A172 (cell line): ENCODE results near the gene CCNL2. TPM values are rescaled to one million over a fixed set of nuclear protein-coding genes. Genes with fewer than 3 reads are reported as not detected.

ENCODE experiments used
- DNase-seq: peaks from one replicate; pipeline ENCODE4 v3.0.0-alpha.2; 2015; ENCODE audit warnings: low spot score
- total RNA-seq: library from RNA; depleted of rRNA; stranded (reverse); fragments of >200 nt; shearing (Covaris generic); gene quantifications from 2 replicates; pipeline ENCODE4 v1.2.3, GENCODE V29; 2014

The CCNL2 gene
- total RNA-seq, 1 experiment from 2014 or later, result 35.6 TPM

- no peak for DNase-seq
These were observed 42.2 kb downstream of the CCNL2 start for GRCh38 chr1:1356796-1357401.

- DNase-seq, result no peak
These were observed 42.9 kb downstream of the CCNL2 start for GRCh38 chr1:1356166-1356795.

GRCh38 chr1:1355416-1355815, 43.7 kb downstream of the CCNL2 start:
- no peak for DNase-seq

GRCh38 chr1:1354271-1355247, 44.6 kb downstream of the CCNL2 start:
- DNase-seq, result no peak

- DNase-seq, result no peak
These were observed 45.6 kb downstream of the CCNL2 start for GRCh38 chr1:1353389-1354151.

- no peak for DNase-seq
These were observed 46.2 kb downstream of the CCNL2 start for GRCh38 chr1:1352786-1353388.

- no peak for DNase-seq
These were observed 47.4 kb downstream of the CCNL2 start for GRCh38 chr1:1351511-1352427.

GRCh38 chr1:1349256-1350012, 49.7 kb downstream of the CCNL2 start, which contains the start of gene DVL1:
Gene DVL1, minus strand, starts transcription at chr1:1349418. Its CDS starts 353 bp downstream, at chr1:1349065.
- DNase-seq, result no peak

GRCh38 chr1:1348420-1349255, 50.5 kb downstream of the CCNL2 start:
- DNase-seq, result no peak

- DNase-seq, result no peak
These were observed 51.3 kb downstream of the CCNL2 start for GRCh38 chr1:1347663-1348419.

- DNase-seq, result no peak
These were observed 52.0 kb downstream of the CCNL2 start for GRCh38 chr1:1347026-1347595.

GRCh38 chr1:1346501-1346890, 52.6 kb downstream of the CCNL2 start:
- no peak for DNase-seq

- DNase-seq, result no peak
These were observed 53.2 kb downstream of the CCNL2 start for GRCh38 chr1:1345860-1346500.

- no peak for DNase-seq
These were observed 53.8 kb downstream of the CCNL2 start for GRCh38 chr1:1345384-1345783.

GRCh38 chr1:1344655-1345361, 54.3 kb downstream of the CCNL2 start:
- DNase-seq, result peak; percentile 91

GRCh38 chr1:1343811-1344421, 55.2 kb downstream of the CCNL2 start:
- DNase-seq, result no peak
